ENCODE measurements around the gene KRT23.

DNA sequence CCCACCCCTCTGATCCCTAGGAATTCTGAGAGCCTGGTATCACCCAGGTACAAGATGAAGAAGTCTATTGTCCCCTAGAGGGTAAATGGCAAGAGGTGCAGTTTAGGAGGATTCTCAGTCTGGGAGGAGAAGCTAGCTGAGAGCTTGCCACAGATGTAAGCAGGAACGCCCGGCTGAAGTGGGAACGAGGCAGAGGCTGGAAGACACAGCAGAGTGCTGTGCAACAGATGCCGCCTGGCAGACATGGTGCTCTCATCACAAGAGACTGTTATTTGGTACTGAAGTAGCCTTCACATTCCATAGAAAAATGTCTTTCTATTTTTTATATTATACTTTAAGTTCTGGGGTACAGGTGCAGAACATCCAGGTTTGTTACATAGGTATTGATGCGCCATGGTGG lies 32.1 kb downstream of the KRT23 start:
- TF ChIP-seq, protein P1, sequence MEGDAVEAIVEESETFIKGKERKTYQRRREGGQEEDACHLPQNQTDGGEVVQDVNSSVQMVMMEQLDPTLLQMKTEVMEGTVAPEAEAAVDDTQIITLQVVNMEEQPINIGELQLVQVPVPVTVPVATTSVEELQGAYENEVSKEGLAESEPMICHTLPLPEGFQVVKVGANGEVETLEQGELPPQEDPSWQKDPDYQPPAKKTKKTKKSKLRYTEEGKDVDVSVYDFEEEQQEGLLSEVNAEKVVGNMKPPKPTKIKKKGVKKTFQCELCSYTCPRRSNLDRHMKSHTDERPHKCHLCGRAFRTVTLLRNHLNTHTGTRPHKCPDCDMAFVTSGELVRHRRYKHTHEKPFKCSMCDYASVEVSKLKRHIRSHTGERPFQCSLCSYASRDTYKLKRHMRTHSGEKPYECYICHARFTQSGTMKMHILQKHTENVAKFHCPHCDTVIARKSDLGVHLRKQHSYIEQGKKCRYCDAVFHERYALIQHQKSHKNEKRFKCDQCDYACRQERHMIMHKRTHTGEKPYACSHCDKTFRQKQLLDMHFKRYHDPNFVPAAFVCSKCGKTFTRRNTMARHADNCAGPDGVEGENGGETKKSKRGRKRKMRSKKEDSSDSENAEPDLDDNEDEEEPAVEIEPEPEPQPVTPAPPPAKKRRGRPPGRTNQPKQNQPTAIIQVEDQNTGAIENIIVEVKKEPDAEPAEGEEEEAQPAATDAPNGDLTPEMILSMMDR (IDR thresholded peaks at IDR 0.05; ENCODE audit: insufficient read depth, low read length) = no peak
- TF ChIP-seq, protein P2, sequence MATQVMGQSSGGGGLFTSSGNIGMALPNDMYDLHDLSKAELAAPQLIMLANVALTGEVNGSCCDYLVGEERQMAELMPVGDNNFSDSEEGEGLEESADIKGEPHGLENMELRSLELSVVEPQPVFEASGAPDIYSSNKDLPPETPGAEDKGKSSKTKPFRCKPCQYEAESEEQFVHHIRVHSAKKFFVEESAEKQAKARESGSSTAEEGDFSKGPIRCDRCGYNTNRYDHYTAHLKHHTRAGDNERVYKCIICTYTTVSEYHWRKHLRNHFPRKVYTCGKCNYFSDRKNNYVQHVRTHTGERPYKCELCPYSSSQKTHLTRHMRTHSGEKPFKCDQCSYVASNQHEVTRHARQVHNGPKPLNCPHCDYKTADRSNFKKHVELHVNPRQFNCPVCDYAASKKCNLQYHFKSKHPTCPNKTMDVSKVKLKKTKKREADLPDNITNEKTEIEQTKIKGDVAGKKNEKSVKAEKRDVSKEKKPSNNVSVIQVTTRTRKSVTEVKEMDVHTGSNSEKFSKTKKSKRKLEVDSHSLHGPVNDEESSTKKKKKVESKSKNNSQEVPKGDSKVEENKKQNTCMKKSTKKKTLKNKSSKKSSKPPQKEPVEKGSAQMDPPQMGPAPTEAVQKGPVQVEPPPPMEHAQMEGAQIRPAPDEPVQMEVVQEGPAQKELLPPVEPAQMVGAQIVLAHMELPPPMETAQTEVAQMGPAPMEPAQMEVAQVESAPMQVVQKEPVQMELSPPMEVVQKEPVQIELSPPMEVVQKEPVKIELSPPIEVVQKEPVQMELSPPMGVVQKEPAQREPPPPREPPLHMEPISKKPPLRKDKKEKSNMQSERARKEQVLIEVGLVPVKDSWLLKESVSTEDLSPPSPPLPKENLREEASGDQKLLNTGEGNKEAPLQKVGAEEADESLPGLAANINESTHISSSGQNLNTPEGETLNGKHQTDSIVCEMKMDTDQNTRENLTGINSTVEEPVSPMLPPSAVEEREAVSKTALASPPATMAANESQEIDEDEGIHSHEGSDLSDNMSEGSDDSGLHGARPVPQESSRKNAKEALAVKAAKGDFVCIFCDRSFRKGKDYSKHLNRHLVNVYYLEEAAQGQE (IDR thresholded peaks at IDR 0.05; ENCODE audit: insufficient replicate concordance, low read depth) = no peak
- TF ChIP-seq POLR2AphosphoS5 (IDR thresholded peaks at IDR 0.05; ENCODE audit: low read depth) = no peak
- TF ChIP-seq SPI1 (IDR thresholded peaks at IDR 0.05; ENCODE audit: borderline replicate concordance, low read depth) = no peak
- TF ChIP-seq GABPA (IDR thresholded peaks at IDR 0.05; ENCODE audit: low read depth) = no peak

Data from HL-60 (cell line).